Stimulated activated CD8-positive, alpha-beta memory T cell treated with anti-CD3 and anti-CD28 coated beads, Interleukin-12 subunit alpha, Interleukin-12 subunit beta, amount 100 ng/mL, for 4 hours (primary cell): Measurements from ENCODE around the gene EXOSC3.
"Not testable (repeated sequence)": the region's sequence is repeated elsewhere in the genome, so short reads cannot be mapped to it uniquely, and the experiment has no call there.

Experiments used
- DNase-seq: peaks from one replicate; pipeline ENCODE4 v3.0.0-alpha.2; 2020; ENCODE audit warnings: low read depth

Gene EXOSC3

GRCh38 chr9:37775216-37775919 is 9.5 kb downstream of the EXOSC3 start:
- no peak for DNase-seq

DNA sequence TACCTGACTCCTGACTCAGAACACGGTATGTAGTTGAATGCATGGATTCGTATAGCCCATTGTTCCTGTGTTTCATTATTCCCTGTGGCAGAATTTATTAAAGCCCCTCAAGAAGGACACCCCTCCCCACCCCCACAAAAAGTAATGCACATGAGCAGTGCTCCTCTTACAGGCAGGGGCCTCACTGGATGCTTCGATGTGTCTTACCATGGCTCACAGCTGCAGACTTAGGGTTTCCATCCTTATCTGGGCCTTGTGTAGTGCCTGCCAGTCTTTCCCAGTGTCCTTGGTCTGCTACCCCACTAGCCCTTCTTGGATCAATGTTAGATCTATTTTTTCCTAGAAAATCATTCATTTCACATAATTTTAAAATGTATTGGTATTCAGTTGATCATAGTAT is 14.9 kb downstream of the EXOSC3 start:
- DNase-seq = no peak

DNA sequence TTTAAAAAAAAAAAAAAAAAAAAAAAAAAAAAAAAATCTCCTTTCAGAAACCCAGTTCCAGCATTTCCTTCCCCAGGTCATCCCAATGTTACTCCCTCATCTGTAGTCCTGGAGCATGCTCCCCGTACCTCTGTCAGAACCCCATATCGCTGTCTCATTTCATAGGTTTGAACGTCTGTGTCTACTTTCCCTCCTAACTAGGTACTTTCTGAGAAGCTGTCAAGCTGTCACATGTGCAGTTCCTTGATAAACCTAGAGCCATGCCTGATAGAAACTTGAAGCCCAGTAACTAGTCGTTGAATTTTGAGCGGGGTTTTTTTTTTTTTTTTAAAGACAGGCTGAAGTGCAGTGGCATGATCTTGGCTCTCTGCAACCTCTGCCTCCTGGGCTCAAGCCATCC is 15.6 kb downstream of the EXOSC3 start:
- no peak for DNase-seq

DNA sequence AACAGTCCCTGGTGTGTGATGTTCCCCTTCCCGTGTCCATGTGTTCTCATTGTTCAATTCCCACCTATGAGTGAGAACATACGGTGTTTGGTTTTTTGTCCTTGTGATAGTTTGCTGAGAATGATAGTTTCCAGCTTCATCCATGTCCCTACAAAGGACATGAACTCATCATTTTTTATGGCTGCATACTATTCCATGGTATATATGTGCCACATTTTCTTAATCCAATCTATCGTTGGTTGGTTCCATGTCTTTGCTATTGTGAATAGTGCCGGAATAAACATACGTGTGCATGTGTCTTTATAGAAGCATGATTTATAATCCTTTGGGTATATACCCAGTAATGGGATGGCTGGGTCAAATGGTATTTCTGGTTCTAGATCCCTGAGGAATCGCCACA is 19.6 kb downstream of the EXOSC3 start:
- DNase-seq = not testable (repeated sequence)

DNA sequence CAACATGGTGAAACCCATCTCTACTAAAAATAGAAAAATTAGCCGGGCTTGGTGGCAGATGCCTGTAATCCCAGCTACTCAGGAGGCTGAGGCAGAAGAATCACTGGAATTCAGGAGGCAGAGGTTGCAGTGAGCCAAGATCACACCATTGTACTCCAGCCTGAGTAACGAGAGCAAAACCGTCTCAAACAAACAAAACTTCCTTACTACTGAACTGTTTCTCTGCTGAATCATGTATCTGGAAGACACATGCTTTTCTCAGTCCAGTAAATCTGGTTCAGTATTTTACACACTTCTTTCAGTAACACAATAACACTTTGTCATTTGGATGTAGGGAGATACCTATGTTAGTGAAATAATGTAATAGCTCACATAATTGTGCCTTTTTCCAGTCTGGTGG is 23.4 kb downstream of the EXOSC3 start:
- no peak for DNase-seq

DNA sequence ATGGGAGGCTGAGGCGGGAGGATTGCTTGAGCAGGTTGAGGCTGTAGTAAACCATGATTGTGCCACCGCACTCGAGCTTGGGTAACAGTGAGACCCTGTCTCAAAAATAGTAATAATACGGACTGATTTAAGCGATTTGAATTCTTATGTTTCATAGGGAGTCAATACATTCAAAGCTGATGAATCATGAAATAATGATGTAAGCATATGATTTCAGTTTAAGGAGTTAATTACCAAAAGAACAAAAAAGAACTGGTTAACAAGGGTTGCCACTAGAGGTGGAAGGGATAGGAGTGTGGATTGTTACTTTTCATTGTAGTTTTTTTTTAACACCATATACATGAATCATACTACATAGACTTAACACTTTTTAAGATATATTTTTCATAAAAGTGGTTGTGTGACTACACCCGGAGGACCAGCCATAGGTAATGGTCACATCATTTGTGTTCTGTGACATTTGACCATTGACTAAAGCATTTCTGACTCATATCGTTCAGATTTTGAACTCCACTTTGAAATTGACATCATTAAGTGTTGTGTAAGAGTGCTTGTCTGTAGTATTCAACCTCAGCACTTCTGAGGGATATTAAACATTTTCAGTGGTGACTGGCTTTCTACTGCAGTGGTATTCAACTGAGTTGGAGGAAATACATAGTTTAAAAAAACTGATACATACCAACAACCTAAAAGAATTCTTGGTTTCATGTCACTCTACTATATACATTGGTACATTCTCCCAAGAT is 24.3 kb downstream of the EXOSC3 start:
- no peak for DNase-seq

DNA sequence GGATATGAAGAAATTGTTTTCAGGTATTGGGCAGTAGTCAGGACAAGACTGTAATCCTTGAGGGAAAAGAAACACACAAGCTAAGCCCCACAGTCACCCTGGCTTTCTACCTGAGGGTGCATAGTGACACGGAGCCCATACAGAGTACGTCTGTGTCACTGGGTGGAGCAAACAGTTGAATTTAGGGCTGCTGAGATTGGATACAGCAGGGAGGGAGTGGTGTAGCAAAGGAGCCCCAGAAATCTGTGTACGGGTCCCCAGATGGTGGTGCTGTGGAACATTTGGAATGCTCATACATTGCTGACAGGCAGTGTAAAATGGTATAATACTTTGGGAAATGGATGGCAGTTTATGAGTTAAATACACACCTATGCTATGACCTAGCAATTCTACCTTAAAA is 26.1 kb downstream of the EXOSC3 start:
- no peak for DNase-seq

DNA sequence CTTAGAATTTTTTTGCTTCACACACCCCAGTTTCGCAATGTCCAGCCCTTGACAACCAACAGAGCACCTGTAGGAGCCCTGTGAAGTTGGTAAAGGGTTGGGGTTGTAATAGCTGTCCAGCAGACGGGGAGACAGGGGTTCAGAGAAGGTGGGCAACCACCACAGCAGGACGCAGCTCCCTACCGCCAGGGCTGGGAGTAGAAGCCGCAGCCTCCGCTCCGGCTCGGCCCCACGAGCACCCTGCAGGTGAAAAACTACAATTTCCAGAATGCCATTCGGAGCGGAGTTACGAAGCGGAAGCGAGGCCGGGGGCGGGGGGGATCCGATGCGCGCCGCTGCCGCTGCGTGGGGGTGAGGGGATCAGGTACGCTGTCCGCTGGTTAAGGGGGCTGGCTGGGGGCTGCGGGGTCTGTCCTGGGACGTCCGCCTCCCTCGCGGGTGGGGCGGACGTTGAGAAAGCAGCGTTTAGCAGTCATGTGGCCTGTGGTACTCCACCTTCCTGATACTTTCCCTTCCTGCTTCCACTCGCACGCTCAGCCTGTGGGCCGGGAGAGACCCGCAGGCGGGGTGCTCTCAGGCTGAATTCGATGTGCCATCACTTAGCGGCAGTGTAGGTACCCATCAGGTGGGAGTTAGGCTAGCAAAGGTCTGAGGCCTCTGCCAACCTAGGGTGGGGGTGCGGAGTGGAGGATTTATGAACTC is 31.2 kb downstream of the EXOSC3 start, which contains the start of gene TRMT10B:
TRMT10B (plus strand) TSS at position 317 of the 702 bp plus-strand sequence. CDS start 8,127 bp downstream, outside the sequence.
- DNase-seq = peak; percentile 61

DNA sequence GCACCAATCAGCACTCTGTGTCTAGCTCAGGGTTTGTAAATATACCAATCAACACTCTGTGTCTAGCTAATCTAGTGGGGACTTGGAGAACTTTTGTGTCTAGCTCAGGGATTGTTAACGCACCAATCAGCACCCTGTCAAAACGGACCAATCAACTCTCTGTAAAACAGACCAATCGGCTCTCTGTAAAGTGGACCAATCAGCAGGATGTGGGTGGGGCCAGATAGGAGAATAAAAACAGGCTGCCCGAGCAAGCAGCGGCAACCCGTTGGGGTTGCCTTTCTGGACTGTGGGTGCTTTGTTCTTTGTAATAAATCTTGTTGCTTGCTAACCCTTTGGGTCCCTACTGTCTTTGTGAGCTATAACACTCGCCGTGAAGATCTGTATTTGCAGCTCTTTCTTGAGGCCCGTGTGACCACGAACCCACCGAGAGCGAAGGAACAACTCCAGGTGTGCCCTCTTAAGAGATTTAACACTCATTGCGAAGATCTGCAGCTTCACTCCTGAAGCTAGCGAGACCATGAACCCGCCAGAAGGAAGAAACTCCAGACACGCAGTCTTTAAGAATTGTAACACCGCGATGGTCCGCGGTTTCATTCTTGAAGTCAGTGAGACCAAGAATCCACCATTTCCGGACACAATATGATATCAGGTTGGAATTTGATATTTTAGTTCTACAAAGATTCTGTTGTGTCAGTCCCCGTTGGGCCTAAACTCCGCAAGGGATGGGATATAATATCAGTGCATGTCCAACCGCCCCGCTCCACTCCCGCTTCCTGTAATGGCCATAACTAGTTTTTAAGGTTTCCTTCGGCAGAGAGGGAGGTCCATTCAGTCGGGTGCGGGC is 32.0 kb downstream of the EXOSC3 start:
- no peak for DNase-seq

GRCh38 chr9:37752112-37752511 is 32.8 kb downstream of the EXOSC3 start:
- DNase-seq = not testable (repeated sequence)

DNA sequence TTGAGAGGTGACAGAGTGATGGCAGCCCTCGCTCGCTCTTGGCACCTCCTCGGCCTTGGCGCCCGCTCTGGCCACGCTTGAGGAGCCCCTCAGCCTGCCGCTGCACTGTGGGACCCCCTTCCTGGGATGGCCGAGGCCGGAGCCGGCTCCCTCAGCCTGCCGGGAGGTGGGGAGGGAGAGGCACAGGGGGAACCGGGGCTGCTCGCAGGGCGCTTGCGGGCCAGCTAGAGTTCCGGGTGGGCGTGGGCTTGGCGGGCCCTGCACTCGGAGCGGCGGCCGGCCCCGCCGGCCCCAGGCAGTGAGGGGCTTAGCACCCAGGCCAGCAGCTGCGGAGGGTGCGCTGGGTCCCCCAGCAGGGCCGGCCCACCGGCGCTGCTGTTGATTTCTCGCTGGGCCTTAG is 33.2 kb downstream of the EXOSC3 start:
- DNase-seq = not testable (repeated sequence)

- no peak for DNase-seq
Observed at GRCh38 chr9:37751186-37751585, 33.7 kb downstream of the EXOSC3 start.

DNA sequence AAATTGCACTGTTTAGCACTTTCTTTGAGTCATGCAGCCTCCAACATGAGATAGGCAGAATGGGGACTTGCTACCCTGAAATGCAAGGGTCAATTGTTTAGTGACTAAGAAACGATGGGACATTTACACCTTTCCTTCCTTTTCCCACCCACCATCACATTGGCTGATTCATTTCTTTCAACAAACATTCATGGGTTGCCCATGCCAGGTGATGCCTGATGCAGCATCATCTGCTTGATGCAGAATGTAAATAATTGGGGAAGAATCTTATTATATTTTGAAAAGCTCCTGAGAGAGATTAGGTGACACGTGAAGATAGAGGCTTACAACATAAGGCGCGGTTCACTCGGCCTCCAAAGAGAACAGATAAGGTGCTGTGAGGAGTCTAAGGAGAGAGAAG is 35.7 kb downstream of the EXOSC3 start:
- no peak for DNase-seq

DNA sequence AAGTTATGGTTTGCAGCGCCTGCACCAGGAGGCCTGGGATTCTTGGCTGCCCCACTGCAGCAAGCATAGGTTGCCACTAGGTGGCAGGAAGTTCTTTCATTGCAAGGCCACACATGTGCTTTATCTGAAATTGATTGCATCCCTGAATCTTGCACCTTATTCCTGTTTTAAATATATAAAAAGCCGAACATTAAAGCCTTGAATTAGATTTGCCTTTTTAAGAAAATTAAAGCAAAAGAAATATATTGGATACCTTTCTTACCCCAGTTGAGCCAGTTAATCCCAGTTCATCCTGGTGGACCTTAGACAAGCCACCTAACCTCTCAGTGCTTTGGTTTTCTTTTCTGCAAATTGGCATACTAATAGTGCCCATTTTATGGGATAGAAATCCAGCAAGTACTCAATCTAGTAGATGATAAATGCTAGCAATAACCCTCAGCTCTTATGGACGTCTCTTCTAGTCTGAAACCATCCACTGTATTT is 37.6 kb downstream of the EXOSC3 start:
- peak; percentile 9 for DNase-seq

GRCh38 chr9:37746448-37747270 is 38.2 kb downstream of the EXOSC3 start:
- no peak for DNase-seq

GRCh38 chr9:37745970-37746369 is 38.9 kb downstream of the EXOSC3 start:
- no peak for DNase-seq

- DNase-seq = no peak
Observed at GRCh38 chr9:37740631-37741328, 44.1 kb downstream of the EXOSC3 start.

- no peak for DNase-seq
Observed at GRCh38 chr9:37740128-37740527, 44.7 kb downstream of the EXOSC3 start.

GRCh38 chr9:37739222-37739621 is 45.6 kb downstream of the EXOSC3 start:
- no peak for DNase-seq

GRCh38 chr9:37732952-37733351 is 51.9 kb downstream of the EXOSC3 start:
- DNase-seq = no peak
